GM12878 (cell line): ENCODE measurements around the gene MRPL34. TPM values are rescaled to one million over a fixed set of nuclear protein-coding genes. Genes with fewer than 3 reads are reported as not detected.
A peak's percentile ranks its signal among the peaks of the same experiment; 100 is the strongest.

ENCODE experiments used
- ATAC-seq: fragments of 200-7000 bp; cut with Tn5 transposase; 3 replicates; pipeline ENCODE4 v1.9.1; 2020; ENCODE audit warnings: mild to moderate bottlenecking, moderate library complexity
- BruUV-seq: library from RNA; stranded (reverse); fragments of 400-500 nt; replicated peaks from 2 replicates; lab custom pipeline; 2021; lab: Mats Ljungman, UMichigan
- CTCF ChIA-PET: fragments of 300-600 bp; sonication (Branson Sonifier 250); formaldehyde crosslinking; extraction: SDS; loops from one replicate; lab custom pipeline; 2021; ENCODE audit warnings: inconsistent platforms; lab: Yijun Ruan, JAX
- POLR2A ChIA-PET: fragments of 350-600 bp; formaldehyde crosslinking; extraction: SDS; loops from one replicate; lab custom pipeline; 2021; ENCODE audit warnings: inconsistent platforms; lab: Charles Lee
- RAD21 ChIA-PET: fragments of 300-600 bp; sonication (Branson Sonifier 250); formaldehyde crosslinking; loops from one replicate; lab custom pipeline; 2023; ENCODE audit warnings: antibody characterized with exemption; ENCODE audit not compliant: unreplicated experiment; lab: Charles Lee
- SMC1A ChIA-PET: fragments of 300-600 bp; sonication (Branson Sonifier 250); formaldehyde crosslinking; loops from one replicate; lab custom pipeline; 2023; ENCODE audit not compliant: unreplicated experiment, uncharacterized antibody; lab: Charles Lee
- DNase-seq: peaks from one replicate; pipeline ENCODE4 v3.0.0-alpha.2; 2011; ENCODE audit warnings: low read depth, low spot score
- FAIRE-seq: peaks from 3 replicates; lab custom pipeline; 2011; peaks lifted over from hg19 to GRCh38; lab: Jason Lieb, UNC
- H2AFZ ChIP-seq: 2 replicates; pipeline ENCODE4 v1.6.0; 2011; ENCODE audit warnings: low read depth, low read length, control low read depth; ENCODE audit not compliant: control insufficient read depth
- H3K27ac ChIP-seq: 2 replicates; pipeline ENCODE4 v1.5.1; 2011; ENCODE audit warnings: control low read depth; ENCODE audit not compliant: control insufficient read depth, insufficient read depth
- H3K27me3 ChIP-seq, 2 experiments: replicated peaks in 1 of 2; 2 replicates each; pipeline versions ENCODE4 v1.6.0 to v1.6.1; 2011; ENCODE audit warnings: low read length in 1 of 2; ENCODE audit not compliant: control insufficient read depth in 2 of 2, insufficient read depth in 2 of 2
- H3K36me3 ChIP-seq, 2 experiments: 2 replicates each; pipeline ENCODE4 v1.5.1; 2011; ENCODE audit warnings: low read length in 1 of 2; ENCODE audit not compliant: control insufficient read depth in 2 of 2, insufficient read depth in 2 of 2
- H3K4me1 ChIP-seq: 2 replicates; pipeline ENCODE4 v1.6.1; 2011; ENCODE audit warnings: mild to moderate bottlenecking, low read length, moderate library complexity, mixed read lengths; ENCODE audit not compliant: control insufficient read depth, insufficient read depth
- H3K4me2 ChIP-seq: 2 replicates; pipeline ENCODE4 v1.6.0; 2011; ENCODE audit warnings: control low read depth; ENCODE audit not compliant: control insufficient read depth, insufficient read depth
- H3K4me3 ChIP-seq: fragments of 200-600 bp; sonication (generic); 2 replicates; pipeline ENCODE4 v1.5.1; 2016
- H3K79me2 ChIP-seq: 2 replicates; pipeline ENCODE4 v1.6.0; 2011; ENCODE audit warnings: low read length; ENCODE audit not compliant: control insufficient read depth, insufficient read depth
- H3K9ac ChIP-seq: 2 replicates; pipeline ENCODE4 v1.8.0; 2011; ENCODE audit warnings: low read length, control low read depth, mixed read lengths; ENCODE audit not compliant: control insufficient read depth, insufficient read depth
- H3K9me3 ChIP-seq: replicated peaks from 3 replicates; pipeline ENCODE4 v1.5.1; 2011; ENCODE audit warnings: mild to moderate bottlenecking, low read length; ENCODE audit not compliant: control insufficient read depth, insufficient read depth
- H4K20me1 ChIP-seq: 2 replicates; pipeline ENCODE4 v1.6.0; 2011; ENCODE audit not compliant: control insufficient read depth, insufficient read depth
- CBFB ChIP-seq: IDR thresholded peaks from 2 replicates; pipeline ENCODE4 v1.6.1; 2016; ENCODE audit warnings: antibody characterized with exemption, low read depth
- CREM ChIP-seq: IDR thresholded peaks from 2 replicates; pipeline ENCODE4 v1.6.1; 2014; ENCODE audit warnings: antibody characterized with exemption, low read depth
- EED ChIP-seq: sonication (generic); IDR thresholded peaks from 2 replicates; pipeline ENCODE4 v1.6.1; 2016; ENCODE audit warnings: antibody characterized with exemption, low read depth
- JUNB ChIP-seq: IDR thresholded peaks from 2 replicates; pipeline ENCODE4 v1.6.1; 2016; ENCODE audit warnings: antibody characterized with exemption, mild to moderate bottlenecking
- MEF2B ChIP-seq: fragments of 450-650 bp; IDR thresholded peaks from 2 replicates; pipeline ENCODE4 v1.6.1; 2018; ENCODE audit warnings: mild to moderate bottlenecking, moderate library complexity; ENCODE audit not compliant: partially characterized antibody, poor library complexity, severe bottlenecking
- MTA3 ChIP-seq: IDR thresholded peaks from 2 replicates; pipeline ENCODE4 v1.6.1; 2012; ENCODE audit warnings: low read length, inconsistent platforms, borderline replicate concordance
- POLR2A ChIP-seq: IDR thresholded peaks from 2 replicates; pipeline ENCODE4 v1.6.1; 2011; ENCODE audit warnings: low read depth, mild to moderate bottlenecking, low read length
- RUNX3 ChIP-seq: IDR thresholded peaks from 2 replicates; pipeline ENCODE4 v1.6.1; 2012; ENCODE audit warnings: low read length, inconsistent platforms
- SMARCA5 ChIP-seq: fragments of 450-650 bp; IDR thresholded peaks from 2 replicates; pipeline ENCODE4 v1.6.1; 2017; ENCODE audit warnings: mild to moderate bottlenecking
- STAT3 ChIP-seq: IDR thresholded peaks from 2 replicates; pipeline ENCODE4 v1.6.1; 2011; ENCODE audit warnings: low read depth, low read length, improper control_type of control experiment
- TAF1 ChIP-seq: IDR thresholded peaks from 2 replicates; pipeline ENCODE4 v1.6.1; 2011; ENCODE audit warnings: mild to moderate bottlenecking, low read depth, low read length, borderline replicate concordance
- TARDBP ChIP-seq: IDR thresholded peaks from 2 replicates; pipeline ENCODE4 v1.6.1; 2016; ENCODE audit warnings: borderline replicate concordance
- TCF12 ChIP-seq: IDR thresholded peaks from 2 replicates; pipeline ENCODE4 v1.6.1; 2011; ENCODE audit warnings: low read depth, mild to moderate bottlenecking, low read length
- ZNF24 ChIP-seq: fragments of 450-650 bp; IDR thresholded peaks from 2 replicates; pipeline ENCODE4 v1.6.1; 2017; ENCODE audit warnings: antibody characterized with exemption, mild to moderate bottlenecking
- WGBS: methylation state at CpG from one replicate; pipeline ENCODE4 v1.1.6; 2016; ENCODE audit warnings: low lambda C conversion rate; ENCODE audit not compliant: insufficient replicate concordance, insufficient coverage; ENCODE audit errors: missing lambda C conversion rate; 5-methylcytosine and 5-hydroxymethylcytosine counted together
- in situ Hi-C: fragments of 300-500 bp; cut with MboI; formaldehyde crosslinking; loops from 9 replicates; pipeline ENCODE4 v1.14.3; 2018; ENCODE audit warnings: mixed read lengths
- intact Hi-C: fragments of 100-400 bp; cut with micrococcal nuclease; formaldehyde crosslinking; loops from one replicate; pipeline ENCODE4 v1.14.2; 2022; ENCODE audit not compliant: unreplicated experiment
- polyA plus RNA-seq, 11 experiments: library from polyadenylated mRNA; depleted of rRNA in 4 of 11; unstranded in 6 of 11; stranded (reverse) in 5 of 11; fragments of >200 nt; fragmentation: Nextera tagmentation in 4 of 11; fragmentation: Illumina TruSeq in 1 of 11; extraction: Ambion mirVana in 4 of 11; extraction: Trizol in 1 of 11; gene quantifications; 1 replicate in 1 of 11; 2 replicates in 10 of 11; pipeline versions ENCODE4 v1.2.1 to v1.2.3, GENCODE V29; 2011 to 2016; ENCODE audit warnings: inconsistent platforms in 2 of 11, missing spikeins in 2 of 11, low read depth in 1 of 11
- total RNA-seq, 4 experiments: library from RNA; depleted of rRNA in 3 of 4; stranded (reverse); fragments of >200 nt in 3 of 4; fragmentation: Illumina TruSeq in 1 of 4; extraction: Trizol in 1 of 4; gene quantifications; 2 replicates each; pipeline versions ENCODE4 v1.2.1 to v1.2.3, GENCODE V29; 2013 to 2021
- TF ChIP-seq, protein P1 (sequence below): fragments of 450-650 bp; conservative IDR thresholded peaks from 2 replicates; pipeline ENCODE4 v1.6.1; 2017; ENCODE audit warnings: mild to moderate bottlenecking, moderate library complexity

Gene MRPL34
- total and polyA plus RNA-seq, 10 of the 15 experiments (the other 5 are each of a cell fraction or from before 2014, with no cell fraction given): 8.6 to 198 (median 78.6) TPM

GRCh38 chr19:17333611-17334413, 28.1 kb downstream of the MRPL34 start:
- peak overlapping the region; percentile 83 for H3K4me2 ChIP-seq
- ChIA-PET CTCF (interaction anchor here (0.6 to 2.1 kb wide), 6 partner anchors 12 to 51 kb away, joined by 3 to 7 read pairs (median 4); partner anchors contain the start of gene DDA1), RAD21 (interaction anchor here (1.3 to 2.7 kb wide), 3 partner anchors 25 to 268 kb away, joined by 3 to 9 read pairs (median 8); partner anchors contain the start of gene DDA1), POLR2A (interaction anchor here (0.5 to 4.4 kb wide), 7 partner anchors 24 to 671 kb away, joined by 3 to 24 read pairs (median 7); partner anchors contain the start of genes BST2, DDA1 and MVB12A), SMC1A (interaction anchor here (1.1 to 1.7 kb wide), 3 partner anchors 25 to 67 kb away, joined by 3 to 8 read pairs (median 6); partner anchors contain the start of genes BABAM1, DDA1 and MRPL34)
- in situ Hi-C loops (no loop called here), intact Hi-C loops (loop anchor here (1.0 kb wide), 1 partner anchor 25 kb away; the partner anchor contains the start of gene DDA1)
- peak; percentile 45 for ATAC-seq
- H3K9ac ChIP-seq: peak overlapping the region; percentile 60; the same call in 1 of the 2 replicates
- no peaks in the 10 kb centered on the region; a peak in 1 of 4 replicates for H3K36me3 ChIP-seq
- TF ChIP-seq EED (peak; percentile 40; the same call in 1 of the 2 replicates), JUNB (peak; percentile 59), CBFB (peak; percentile 91), MTA3 (no peak), TAF1 (peak; percentile 33; the same call in 1 of the 2 replicates), TARDBP (0 out of 2 replicates have a peak, but pooled peaks have one; percentile 29), ZNF24 (no peak), MEF2B (peak; percentile 15), SMARCA5 (0 out of 2 replicates have a peak, but pooled peaks have one; percentile 60), STAT3 (no peak), CREM (peak; percentile 27; the same call in 1 of the 2 replicates), TCF12 (0 out of 2 replicates have a peak, but pooled peaks have one; percentile 9), RUNX3 (peak; percentile 97), POLR2A (peak; percentile 65)
- TF ChIP-seq, protein P1, sequence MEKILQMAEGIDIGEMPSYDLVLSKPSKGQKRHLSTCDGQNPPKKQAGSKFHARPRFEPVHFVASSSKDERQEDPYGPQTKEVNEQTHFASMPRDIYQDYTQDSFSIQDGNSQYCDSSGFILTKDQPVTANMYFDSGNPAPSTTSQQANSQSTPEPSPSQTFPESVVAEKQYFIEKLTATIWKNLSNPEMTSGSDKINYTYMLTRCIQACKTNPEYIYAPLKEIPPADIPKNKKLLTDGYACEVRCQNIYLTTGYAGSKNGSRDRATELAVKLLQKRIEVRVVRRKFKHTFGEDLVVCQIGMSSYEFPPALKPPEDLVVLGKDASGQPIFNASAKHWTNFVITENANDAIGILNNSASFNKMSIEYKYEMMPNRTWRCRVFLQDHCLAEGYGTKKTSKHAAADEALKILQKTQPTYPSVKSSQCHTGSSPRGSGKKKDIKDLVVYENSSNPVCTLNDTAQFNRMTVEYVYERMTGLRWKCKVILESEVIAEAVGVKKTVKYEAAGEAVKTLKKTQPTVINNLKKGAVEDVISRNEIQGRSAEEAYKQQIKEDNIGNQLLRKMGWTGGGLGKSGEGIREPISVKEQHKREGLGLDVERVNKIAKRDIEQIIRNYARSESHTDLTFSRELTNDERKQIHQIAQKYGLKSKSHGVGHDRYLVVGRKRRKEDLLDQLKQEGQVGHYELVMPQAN: 0 out of 2 replicates have a peak, but pooled peaks have one; percentile 14
- H3K9me3 ChIP-seq: no peaks in the 10 kb centered on the region; the same call in 2 of the 3 replicates
- peaks cover 6% of the 10 kb centered on the region for H3K79me2 ChIP-seq
- 32% methylated on average over 52 of the region's 52 CpGs for WGBS
- peak; percentile 31 for FAIRE-seq
- peak overlapping the region; percentile 80 for H3K4me3 ChIP-seq
- H4K20me1 ChIP-seq: no peaks in the 10 kb centered on the region
- no peaks in the 10 kb centered on the region; a peak in 2 of 4 replicates for H3K27me3 ChIP-seq
- peak; percentile 16 for DNase-seq
- peaks cover 20% of the 10 kb centered on the region for H3K4me1 ChIP-seq
- BruUV-seq: no TSS peak
- H2AFZ ChIP-seq: peak overlapping the region; percentile 77
- peak overlapping the region; percentile 52; the same call in 1 of the 2 replicates for H3K27ac ChIP-seq
